ENCODE data around the gene DHX9. TPM values are rescaled to one million over a fixed set of nuclear protein-coding genes. Genes with fewer than 3 reads are reported as not detected.
"Not testable (repeated sequence)": the region's sequence is repeated elsewhere in the genome, so short reads cannot be mapped to it uniquely, and the experiment has no call there.

DHX9 gene
- total RNA-seq, 1 experiment from 2014 or later: 180 TPM

DNA sequence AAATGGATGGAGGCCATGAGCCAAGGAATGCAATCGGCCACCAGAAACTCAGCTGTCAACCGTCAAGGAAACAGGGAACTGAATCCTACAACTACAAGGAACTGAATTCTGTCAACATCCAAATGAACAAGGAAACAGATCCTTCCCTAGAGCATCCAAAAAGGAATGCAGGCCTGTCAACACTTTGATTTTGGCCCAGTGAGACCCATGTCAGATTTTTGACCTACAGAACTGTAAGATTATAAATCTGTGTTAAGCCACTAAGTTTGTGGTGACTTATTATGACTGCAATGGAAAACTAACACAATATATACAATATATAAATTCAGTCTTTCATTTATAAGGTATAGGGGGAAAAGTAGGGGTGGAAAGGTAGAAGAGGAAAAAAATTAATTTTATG lies 58.5 kb downstream of the DHX9 start:
- no peak overlapping the region for H3K27ac ChIP-seq (ENCODE audit: low read length)
- POLR2A ChIA-PET: no interaction called here
- TF ChIP-seq POLR2AphosphoS5 (IDR thresholded peaks at IDR 0.05; ENCODE audit: low read depth, low read length) (no peak), SIN3A (IDR thresholded peaks at IDR 0.05; ENCODE audit: borderline replicate concordance, insufficient read depth, low read depth, low read length) (no peak), TCF7L2 (IDR thresholded peaks at IDR 0.05; ENCODE audit: low read depth, low read length) (no peak)
- TF ChIP-seq, protein P1, sequence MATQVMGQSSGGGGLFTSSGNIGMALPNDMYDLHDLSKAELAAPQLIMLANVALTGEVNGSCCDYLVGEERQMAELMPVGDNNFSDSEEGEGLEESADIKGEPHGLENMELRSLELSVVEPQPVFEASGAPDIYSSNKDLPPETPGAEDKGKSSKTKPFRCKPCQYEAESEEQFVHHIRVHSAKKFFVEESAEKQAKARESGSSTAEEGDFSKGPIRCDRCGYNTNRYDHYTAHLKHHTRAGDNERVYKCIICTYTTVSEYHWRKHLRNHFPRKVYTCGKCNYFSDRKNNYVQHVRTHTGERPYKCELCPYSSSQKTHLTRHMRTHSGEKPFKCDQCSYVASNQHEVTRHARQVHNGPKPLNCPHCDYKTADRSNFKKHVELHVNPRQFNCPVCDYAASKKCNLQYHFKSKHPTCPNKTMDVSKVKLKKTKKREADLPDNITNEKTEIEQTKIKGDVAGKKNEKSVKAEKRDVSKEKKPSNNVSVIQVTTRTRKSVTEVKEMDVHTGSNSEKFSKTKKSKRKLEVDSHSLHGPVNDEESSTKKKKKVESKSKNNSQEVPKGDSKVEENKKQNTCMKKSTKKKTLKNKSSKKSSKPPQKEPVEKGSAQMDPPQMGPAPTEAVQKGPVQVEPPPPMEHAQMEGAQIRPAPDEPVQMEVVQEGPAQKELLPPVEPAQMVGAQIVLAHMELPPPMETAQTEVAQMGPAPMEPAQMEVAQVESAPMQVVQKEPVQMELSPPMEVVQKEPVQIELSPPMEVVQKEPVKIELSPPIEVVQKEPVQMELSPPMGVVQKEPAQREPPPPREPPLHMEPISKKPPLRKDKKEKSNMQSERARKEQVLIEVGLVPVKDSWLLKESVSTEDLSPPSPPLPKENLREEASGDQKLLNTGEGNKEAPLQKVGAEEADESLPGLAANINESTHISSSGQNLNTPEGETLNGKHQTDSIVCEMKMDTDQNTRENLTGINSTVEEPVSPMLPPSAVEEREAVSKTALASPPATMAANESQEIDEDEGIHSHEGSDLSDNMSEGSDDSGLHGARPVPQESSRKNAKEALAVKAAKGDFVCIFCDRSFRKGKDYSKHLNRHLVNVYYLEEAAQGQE (IDR thresholded peaks at IDR 0.05; ENCODE audit: insufficient read depth in 1 of 2, low read depth in 2 of 2, low read length in 1 of 2): no peak
- TF ChIP-seq, protein P2, sequence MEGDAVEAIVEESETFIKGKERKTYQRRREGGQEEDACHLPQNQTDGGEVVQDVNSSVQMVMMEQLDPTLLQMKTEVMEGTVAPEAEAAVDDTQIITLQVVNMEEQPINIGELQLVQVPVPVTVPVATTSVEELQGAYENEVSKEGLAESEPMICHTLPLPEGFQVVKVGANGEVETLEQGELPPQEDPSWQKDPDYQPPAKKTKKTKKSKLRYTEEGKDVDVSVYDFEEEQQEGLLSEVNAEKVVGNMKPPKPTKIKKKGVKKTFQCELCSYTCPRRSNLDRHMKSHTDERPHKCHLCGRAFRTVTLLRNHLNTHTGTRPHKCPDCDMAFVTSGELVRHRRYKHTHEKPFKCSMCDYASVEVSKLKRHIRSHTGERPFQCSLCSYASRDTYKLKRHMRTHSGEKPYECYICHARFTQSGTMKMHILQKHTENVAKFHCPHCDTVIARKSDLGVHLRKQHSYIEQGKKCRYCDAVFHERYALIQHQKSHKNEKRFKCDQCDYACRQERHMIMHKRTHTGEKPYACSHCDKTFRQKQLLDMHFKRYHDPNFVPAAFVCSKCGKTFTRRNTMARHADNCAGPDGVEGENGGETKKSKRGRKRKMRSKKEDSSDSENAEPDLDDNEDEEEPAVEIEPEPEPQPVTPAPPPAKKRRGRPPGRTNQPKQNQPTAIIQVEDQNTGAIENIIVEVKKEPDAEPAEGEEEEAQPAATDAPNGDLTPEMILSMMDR (IDR thresholded peaks at IDR 0.05): no peak
- in situ Hi-C loops (cut with HindIII; ENCODE audit: low pct_unique_long_range_greater_than_20kb, low sequenced_read_pairs) (no loop called here), intact Hi-C loops (cut with micrococcal nuclease; ENCODE audit: unreplicated experiment) (no loop called here)
- H3K4me3 ChIP-seq (ENCODE audit: low read depth in 2 of 2, low read length in 2 of 2): no peak overlapping the region
- H3K4me1 ChIP-seq (ENCODE audit: control insufficient read depth, insufficient read depth, low read length): no peaks in the 10 kb centered on the region
- no peaks in the 10 kb centered on the region for H3K9me3 ChIP-seq (ENCODE audit: control insufficient read depth, insufficient read depth, low read depth, low read length)
- ATAC-seq (no peak), DNase-seq (ENCODE audit: low read depth, low spot score) (no peak)
- no peaks in the 10 kb centered on the region for H3K27me3 ChIP-seq (ENCODE audit: control insufficient read depth, insufficient read depth, low read length)
- H3K36me3 ChIP-seq (ENCODE audit: control insufficient read depth, insufficient read depth, low read length): no peaks in the 10 kb centered on the region
- CTCF ChIA-PET: no interaction called here
- BruUV-seq (replicated peaks): no TSS peak

DNA sequence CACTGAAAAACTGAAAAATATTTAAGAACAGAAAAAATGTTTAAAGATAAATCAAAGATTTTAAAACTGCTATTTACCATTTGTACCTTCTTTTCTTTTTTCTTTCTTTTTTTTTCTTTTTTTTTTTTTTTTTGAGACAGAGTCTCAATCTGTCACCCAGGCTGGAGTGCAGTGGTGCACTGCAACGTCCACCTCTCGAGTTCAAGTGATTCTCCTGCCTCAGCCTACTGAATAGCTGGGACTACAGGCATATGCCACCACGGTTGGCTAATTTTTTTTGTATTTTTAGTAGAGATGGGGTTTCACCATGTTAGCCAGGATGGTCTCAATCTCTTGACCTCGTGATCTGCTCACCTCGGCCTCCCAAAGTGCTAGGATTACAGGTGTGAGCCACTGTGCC lies 62.8 kb downstream of the DHX9 start:
- intact Hi-C loops (cut with micrococcal nuclease; ENCODE audit: unreplicated experiment); BruUV-seq (replicated peaks); CTCF ChIA-PET: not testable (repeated sequence)

DNA sequence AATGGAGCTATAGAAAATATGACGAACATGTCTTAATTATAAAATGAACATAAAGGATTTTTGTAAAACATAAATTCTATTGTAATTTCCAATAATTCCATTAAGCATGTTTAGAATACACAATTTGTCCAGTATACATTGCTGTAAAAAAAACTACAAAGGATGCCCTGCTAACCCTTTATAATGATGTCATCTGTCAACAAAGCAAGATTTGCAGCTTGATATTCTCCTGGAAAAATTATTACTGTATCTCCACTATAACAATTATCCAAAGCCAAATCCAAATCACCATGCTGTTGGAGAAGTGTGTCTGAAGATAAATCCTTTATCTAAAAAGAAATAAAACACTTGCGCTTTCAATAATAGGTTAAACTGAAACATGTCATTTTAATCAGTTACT lies 66.2 kb downstream of the DHX9 start:
- TF ChIP-seq POLR2AphosphoS5 (IDR thresholded peaks at IDR 0.05; ENCODE audit: low read depth, low read length) (no peak), TCF7L2 (IDR thresholded peaks at IDR 0.05; ENCODE audit: low read depth, low read length) (no peak), SIN3A (IDR thresholded peaks at IDR 0.05; ENCODE audit: borderline replicate concordance, insufficient read depth, low read depth, low read length) (no peak)
- TF ChIP-seq, protein P1 (IDR thresholded peaks at IDR 0.05; ENCODE audit: insufficient read depth in 1 of 2, low read depth in 2 of 2, low read length in 1 of 2): no peak
- TF ChIP-seq, protein P2 (IDR thresholded peaks at IDR 0.05): no peak
- intact Hi-C loops (cut with micrococcal nuclease; ENCODE audit: unreplicated experiment) (no loop called here), in situ Hi-C loops (cut with HindIII; ENCODE audit: low pct_unique_long_range_greater_than_20kb, low sequenced_read_pairs) (no loop called here)
- no peaks in the 10 kb centered on the region for H3K4me1 ChIP-seq (ENCODE audit: control insufficient read depth, insufficient read depth, low read length)
- H3K4me3 ChIP-seq (ENCODE audit: low read depth in 2 of 2, low read length in 2 of 2): no peak overlapping the region
- H3K9me3 ChIP-seq (ENCODE audit: control insufficient read depth, insufficient read depth, low read depth, low read length): no peaks in the 10 kb centered on the region
- CTCF ChIA-PET: no interaction called here
- H3K27ac ChIP-seq (ENCODE audit: low read length): no peak overlapping the region
- no peak for DNase-seq (ENCODE audit: low read depth, low spot score)
- no peaks in the 10 kb centered on the region for H3K36me3 ChIP-seq (ENCODE audit: control insufficient read depth, insufficient read depth, low read length)
- POLR2A ChIA-PET: no interaction called here
- no TSS peak for BruUV-seq (replicated peaks)
- H3K27me3 ChIP-seq (ENCODE audit: control insufficient read depth, insufficient read depth, low read length): no peaks in the 10 kb centered on the region; the same call in 1 of the 2 replicates
- ATAC-seq: no peak

More for the DNA sequence above, 62.8 kb downstream of the DHX9 start:
- POLR2A ChIA-PET; H3K4me1 ChIP-seq (ENCODE audit: control insufficient read depth, insufficient read depth, low read length); H3K27me3 ChIP-seq (ENCODE audit: control insufficient read depth, insufficient read depth, low read length); H3K9me3 ChIP-seq (ENCODE audit: control insufficient read depth, insufficient read depth, low read depth, low read length); DNase-seq (ENCODE audit: low read depth, low spot score); ATAC-seq; in situ Hi-C loops (cut with HindIII; ENCODE audit: low pct_unique_long_range_greater_than_20kb, low sequenced_read_pairs); H3K27ac ChIP-seq (ENCODE audit: low read length); H3K4me3 ChIP-seq (ENCODE audit: low read depth in 2 of 2, low read length in 2 of 2); H3K36me3 ChIP-seq (ENCODE audit: control insufficient read depth, insufficient read depth, low read length): not testable (repeated sequence)

Measured in Panc1 (cell line).